CD14-positive monocyte (primary cell): ENCODE results near the gene LMO7. TPM values are rescaled to one million over a fixed set of nuclear protein-coding genes. Genes with fewer than 3 reads are reported as not detected.

Experiments
- DNase-seq, 3 donors: peaks; one replicate each; pipeline ENCODE4 v3.0.0-alpha.2; 2011 to 2022
- H2AFZ ChIP-seq: 2 replicates; pipeline ENCODE4 v1.6.0; 2012; ENCODE audit warnings: mild to moderate bottlenecking, low read depth, low read length, inconsistent platforms; ENCODE audit not compliant: insufficient read depth, poor library complexity, severe bottlenecking
- H3K27ac ChIP-seq, 2 donors: 1 replicate in 1 of 2; 2 replicates in 1 of 2; pipeline ENCODE4 v1.5.1; 2012 to 2013; ENCODE audit warnings: low read length in 2 of 2, control low read depth in 1 of 2, inconsistent platforms in 1 of 2, low read depth in 1 of 2, mild to moderate bottlenecking in 1 of 2
- H3K27me3 ChIP-seq, 2 donors: one replicate each; pipeline versions ENCODE4 v1.6.0 to v1.6.1; 2011 to 2013; ENCODE audit warnings: low read length in 2 of 2; ENCODE audit not compliant: control insufficient read depth in 2 of 2, insufficient read depth in 2 of 2
- H3K36me3 ChIP-seq, 2 donors: replicated peaks in 1 of 2; 1 replicate in 1 of 2; 2 replicates in 1 of 2; pipeline versions ENCODE4 v1.5.1 to v1.6.1; 2012 to 2013; ENCODE audit warnings: low read length in 2 of 2, control low read depth in 1 of 2, inconsistent platforms in 1 of 2, mild to moderate bottlenecking in 1 of 2; ENCODE audit not compliant: insufficient read depth in 2 of 2, control insufficient read depth in 1 of 2
- H3K4me1 ChIP-seq, 2 donors: 1 replicate in 1 of 2; 2 replicates in 1 of 2; pipeline versions ENCODE4 v1.5.1 to v1.6.1; 2012 to 2013; ENCODE audit warnings: low read length in 2 of 2, control low read depth in 1 of 2, inconsistent platforms in 1 of 2, mild to moderate bottlenecking in 1 of 2, moderate library complexity in 1 of 2; ENCODE audit not compliant: insufficient read depth in 2 of 2, control insufficient read depth in 1 of 2
- H3K4me2 ChIP-seq: replicated peaks from 2 replicates; pipeline ENCODE3; 2012; ENCODE audit warnings: low read length, moderate library complexity, mild to moderate bottlenecking; ENCODE audit not compliant: poor library complexity, severe bottlenecking; ENCODE audit errors: extremely low read depth
- H3K4me3 ChIP-seq, 3 experiments: fragments of 200-600 bp in 1 of 3; sonication (generic) in 1 of 3; replicated peaks in 1 of 3; 1 replicate in 2 of 3; 2 replicates in 1 of 3; pipeline ENCODE4 v1.5.1; 2011 to 2013; ENCODE audit warnings: low read length in 3 of 3, mild to moderate bottlenecking in 3 of 3, control low read depth in 2 of 3, low read depth in 2 of 3, inconsistent platforms in 1 of 3, moderate library complexity in 1 of 3
- H3K79me2 ChIP-seq: 2 replicates; pipeline ENCODE4 v1.6.0; 2012; ENCODE audit warnings: mild to moderate bottlenecking, control low read depth, inconsistent platforms, low read length, moderate library complexity; ENCODE audit not compliant: insufficient read depth
- H3K9ac ChIP-seq: 2 replicates; pipeline ENCODE4 v1.6.0; 2017; ENCODE audit warnings: low read length, mild to moderate bottlenecking; ENCODE audit not compliant: insufficient read depth, poor library complexity, severe bottlenecking
- H3K9me3 ChIP-seq, 2 donors: replicated peaks in 1 of 2; 1 replicate in 1 of 2; 2 replicates in 1 of 2; pipeline versions ENCODE4 v1.5.1 to v1.6.1; 2012 to 2013; ENCODE audit warnings: low read length in 2 of 2, control low read depth in 1 of 2; ENCODE audit not compliant: control insufficient read depth in 1 of 2, insufficient read depth in 1 of 2
- H4K20me1 ChIP-seq: 2 replicates; pipeline ENCODE4 v1.6.0; 2012; ENCODE audit warnings: mild to moderate bottlenecking, low read length, control low read depth, moderate library complexity; ENCODE audit not compliant: insufficient read depth
- H3K27ac Mint-ChIP-seq, 7 donors: one replicate each; pipeline ENCODE4 v1.8.0; 2020; ENCODE audit warnings: mild to moderate bottlenecking in 7 of 7, mixed read lengths in 7 of 7, moderate library complexity in 6 of 7, inconsistent platforms in 2 of 7
- H3K27me3 Mint-ChIP-seq, 3 donors: one replicate each; pipeline ENCODE4 v1.8.0; 2021 to 2022; ENCODE audit warnings: low read depth in 3 of 3, mild to moderate bottlenecking in 3 of 3, mixed read lengths in 3 of 3, moderate library complexity in 3 of 3, inconsistent platforms in 1 of 3
- H3K36me3 Mint-ChIP-seq, 2 donors: one replicate each; pipeline ENCODE4 v1.8.0; 2020; ENCODE audit warnings: mixed read lengths in 2 of 2, inconsistent platforms in 1 of 2, mild to moderate bottlenecking in 1 of 2
- H3K4me1 Mint-ChIP-seq: one replicate; pipeline ENCODE4 v1.8.0; 2020; ENCODE audit warnings: mild to moderate bottlenecking, mixed read lengths
- H3K4me3 Mint-ChIP-seq, 2 donors: one replicate each; pipeline ENCODE4 v1.8.0; 2020; ENCODE audit warnings: mild to moderate bottlenecking in 2 of 2, mixed read lengths in 2 of 2, moderate library complexity in 1 of 2
- H3K9me3 Mint-ChIP-seq, 7 donors: one replicate each; pipeline ENCODE4 v1.8.0; 2020 to 2022; ENCODE audit warnings: mixed read lengths in 7 of 7, mild to moderate bottlenecking in 6 of 7, moderate library complexity in 6 of 7, inconsistent platforms in 2 of 7
- CTCF ChIP-seq: fragments of 200-600 bp; IDR thresholded peaks from one replicate; pipeline ENCODE4 v1.8.0; 2022; ENCODE audit warnings: antibody characterized with exemption, mild to moderate bottlenecking
- WGBS: methylation state at CpG from one replicate; pipeline ENCODE4 v1.1.5; 2013; ENCODE audit warnings: missing lambda C conversion rate; ENCODE audit not compliant: insufficient coverage; 5-methylcytosine and 5-hydroxymethylcytosine counted together
- intact Hi-C, 2 donors: fragments of 100-400 bp; cut with micrococcal nuclease; formaldehyde crosslinking; loops; one replicate each; pipeline versions ENCODE4 v1.15.0 to v1.15.1; 2023
- polyA plus RNA-seq, 3 donors: library from polyadenylated mRNA; depleted of rRNA in 1 of 3; unstranded in 2 of 3; stranded (reverse) in 1 of 3; fragments of 300-500 nt in 2 of 3; fragments of >200 nt in 1 of 3; fragmentation: Illumina TruSeq in 2 of 3; gene quantifications; 1 replicate in 2 of 3; 2 replicates in 1 of 3; pipeline ENCODE4 v1.2.3, GENCODE V29; 2012 to 2021

The LMO7 gene
- polyA plus RNA-seq, 3 donors = 0.79 to 1.6 (median 0.90) TPM

GRCh38 chr13:75770164-75770563 is 134.0 kb downstream of the LMO7 start:
- no peaks in the 10 kb centered on the region for H3K36me3 Mint-ChIP-seq
- Histone ChIP-seq H3K4me1 (no peaks in the 10 kb centered on the region), H3K9ac (no peak overlapping the region), H3K79me2 (no peaks in the 10 kb centered on the region), H4K20me1 (no peaks in the 10 kb centered on the region), H3K27me3 (no peaks in the 10 kb centered on the region), H3K4me2 (no peak overlapping the region), H3K27ac (no peak overlapping the region), H3K9me3 (no peaks in the 10 kb centered on the region), H2AFZ (no peak overlapping the region), H3K36me3 (no peaks in the 10 kb centered on the region), H3K4me3 (no peak overlapping the region)
- H3K4me3 Mint-ChIP-seq = no peak overlapping the region
- H3K27me3 Mint-ChIP-seq = no peaks in the 10 kb centered on the region
- peaks cover 0 to 6% (median 0%) of the 10 kb centered on the region in 7 donors for H3K9me3 Mint-ChIP-seq
- no CpG with 5 or more reads among the region's 1 CpG for WGBS
- intact Hi-C loops = no loop called here
- no peak overlapping the region for H3K27ac Mint-ChIP-seq
- no peaks in the 10 kb centered on the region for H3K4me1 Mint-ChIP-seq
- DNase-seq = no peak
- TF ChIP-seq CTCF = no peak

- Mint-ChIP-seq H3K27me3 (no peaks in the 10 kb centered on the region), H3K36me3 (no peaks in the 10 kb centered on the region), H3K27ac (no peak overlapping the region), H3K4me1 (no peaks in the 10 kb centered on the region), H3K9me3 (peaks cover 0 to 6% (median 0%) of the 10 kb centered on the region in 7 donors), H3K4me3 (no peak overlapping the region)
- Histone ChIP-seq H3K27me3 (no peaks in the 10 kb centered on the region), H3K4me3 (no peak overlapping the region), H3K9me3 (no peaks in the 10 kb centered on the region), H3K9ac (no peak overlapping the region), H4K20me1 (no peaks in the 10 kb centered on the region), H3K79me2 (no peaks in the 10 kb centered on the region), H3K4me2 (no peak overlapping the region), H3K27ac (no peak overlapping the region), H2AFZ (no peak overlapping the region), H3K36me3 (no peaks in the 10 kb centered on the region), H3K4me1 (no peaks in the 10 kb centered on the region)
- TF ChIP-seq CTCF = no peak
- intact Hi-C loops = no loop called here
- WGBS = no CpG with 5 or more reads among the region's 3 CpGs
- no peak for DNase-seq
Observed at GRCh38 chr13:75770592-75771011, 134.5 kb downstream of the LMO7 start.
